GM12872 (cell line): ENCODE measurements around the gene ST13.

Experiments
- TF ChIP-seq, protein P1 (sequence below): IDR thresholded peaks from 3 replicates; pipeline ENCODE4 v1.5.1; 2011; ENCODE audit warnings: low read depth, mild to moderate bottlenecking, low read length, moderate library complexity; ENCODE audit not compliant: insufficient read depth

ST13 gene

DNA sequence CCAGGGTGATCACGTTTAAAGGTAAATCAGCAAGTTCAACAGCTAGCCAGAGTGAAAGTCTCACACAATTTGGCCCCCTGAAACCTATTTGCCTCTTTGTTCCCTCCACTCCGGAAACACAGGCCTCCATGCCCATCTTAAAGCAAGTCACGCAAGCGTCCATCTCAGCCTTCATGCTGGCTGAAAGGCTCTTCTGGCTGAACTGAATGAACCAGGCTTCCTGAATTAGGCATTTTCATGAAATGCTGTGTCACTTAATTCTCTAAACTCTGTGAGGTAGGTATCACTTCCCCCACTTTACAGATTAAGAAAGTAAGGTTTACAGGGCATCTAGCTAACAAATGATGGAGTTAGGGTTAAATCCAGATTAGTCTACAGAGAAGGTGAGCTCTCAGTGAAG, 38.7 kb downstream of the ST13 start:
- TF ChIP-seq, protein P1, sequence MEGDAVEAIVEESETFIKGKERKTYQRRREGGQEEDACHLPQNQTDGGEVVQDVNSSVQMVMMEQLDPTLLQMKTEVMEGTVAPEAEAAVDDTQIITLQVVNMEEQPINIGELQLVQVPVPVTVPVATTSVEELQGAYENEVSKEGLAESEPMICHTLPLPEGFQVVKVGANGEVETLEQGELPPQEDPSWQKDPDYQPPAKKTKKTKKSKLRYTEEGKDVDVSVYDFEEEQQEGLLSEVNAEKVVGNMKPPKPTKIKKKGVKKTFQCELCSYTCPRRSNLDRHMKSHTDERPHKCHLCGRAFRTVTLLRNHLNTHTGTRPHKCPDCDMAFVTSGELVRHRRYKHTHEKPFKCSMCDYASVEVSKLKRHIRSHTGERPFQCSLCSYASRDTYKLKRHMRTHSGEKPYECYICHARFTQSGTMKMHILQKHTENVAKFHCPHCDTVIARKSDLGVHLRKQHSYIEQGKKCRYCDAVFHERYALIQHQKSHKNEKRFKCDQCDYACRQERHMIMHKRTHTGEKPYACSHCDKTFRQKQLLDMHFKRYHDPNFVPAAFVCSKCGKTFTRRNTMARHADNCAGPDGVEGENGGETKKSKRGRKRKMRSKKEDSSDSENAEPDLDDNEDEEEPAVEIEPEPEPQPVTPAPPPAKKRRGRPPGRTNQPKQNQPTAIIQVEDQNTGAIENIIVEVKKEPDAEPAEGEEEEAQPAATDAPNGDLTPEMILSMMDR: no peak

DNA sequence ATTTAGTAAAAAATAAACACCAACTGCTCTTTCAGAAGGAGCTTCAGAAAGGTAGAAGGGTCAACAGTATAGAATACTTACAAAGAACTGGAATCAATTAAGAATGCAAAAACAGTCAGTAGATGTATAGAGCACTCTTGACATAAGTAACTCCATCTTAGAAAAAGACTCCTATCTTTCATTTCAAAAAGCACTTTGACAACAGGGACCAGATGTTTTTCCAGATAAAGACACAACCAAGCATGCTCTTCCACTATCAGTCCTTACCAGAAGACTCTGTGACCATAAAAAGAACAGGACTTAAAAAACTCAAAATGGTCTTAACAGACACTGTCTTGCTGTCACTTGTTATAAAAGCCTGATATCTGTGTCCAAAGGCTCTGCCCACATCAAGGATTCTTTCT, 42.5 kb downstream of the ST13 start:
- TF ChIP-seq, protein P1: no peak

DNA sequence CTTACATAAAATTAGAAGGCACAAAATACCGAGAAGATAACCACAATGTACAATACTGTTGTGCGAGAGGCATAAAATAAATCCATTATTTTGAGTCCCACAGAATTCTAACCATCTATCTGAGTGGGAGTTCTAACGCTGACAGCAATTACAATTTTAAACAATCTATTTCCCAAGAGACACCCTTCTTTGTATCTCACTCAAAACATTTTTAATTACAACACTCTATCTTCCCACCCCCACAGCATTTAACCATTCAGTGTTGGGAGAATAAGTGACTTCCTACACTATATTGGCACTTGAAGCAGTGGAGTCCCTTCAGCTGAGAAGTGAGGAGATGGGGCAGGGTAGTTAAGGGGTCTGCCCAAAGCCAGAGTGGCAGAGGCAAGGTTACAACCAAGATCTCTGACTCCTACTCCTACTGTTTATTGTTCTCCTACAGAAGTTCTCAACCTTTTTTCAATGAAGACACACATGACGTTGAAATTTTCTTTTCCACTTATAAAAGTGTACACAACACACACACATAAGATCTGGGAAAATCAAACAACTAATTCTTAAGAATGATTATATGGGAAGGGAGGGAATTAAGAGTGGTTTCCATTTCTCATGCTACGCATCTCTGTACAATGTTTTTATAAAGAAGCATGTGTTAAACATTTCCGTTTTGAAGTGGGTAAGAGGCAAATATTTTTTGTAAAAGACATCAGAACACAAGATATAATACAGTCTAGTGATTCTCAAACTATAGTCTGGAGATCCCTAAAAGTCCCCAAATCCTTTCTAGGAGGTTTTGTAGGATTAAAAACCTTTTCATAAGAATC, 48.2 kb downstream of the ST13 start:
- TF ChIP-seq, protein P1: no peak

DNA sequence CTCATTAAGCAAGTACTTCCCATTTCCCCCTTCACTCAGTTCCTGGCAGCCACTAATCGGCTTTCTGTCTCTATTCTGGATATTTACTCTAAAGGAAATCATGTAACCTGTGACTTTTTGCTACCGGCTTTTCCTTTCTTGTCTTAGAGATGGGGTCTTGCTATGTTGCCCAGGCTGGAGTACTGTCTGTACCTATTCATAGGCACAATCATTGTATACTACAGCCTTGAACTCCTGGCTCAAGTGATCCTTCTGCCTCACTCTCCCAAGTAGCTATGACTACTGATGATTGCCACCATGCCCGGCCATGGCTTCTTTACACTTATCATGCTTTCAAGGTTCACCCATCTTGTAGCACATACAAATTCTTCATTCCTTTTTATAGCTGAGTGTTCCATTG, 49.7 kb downstream of the ST13 start:
- TF ChIP-seq, protein P1: no peak

DNA sequence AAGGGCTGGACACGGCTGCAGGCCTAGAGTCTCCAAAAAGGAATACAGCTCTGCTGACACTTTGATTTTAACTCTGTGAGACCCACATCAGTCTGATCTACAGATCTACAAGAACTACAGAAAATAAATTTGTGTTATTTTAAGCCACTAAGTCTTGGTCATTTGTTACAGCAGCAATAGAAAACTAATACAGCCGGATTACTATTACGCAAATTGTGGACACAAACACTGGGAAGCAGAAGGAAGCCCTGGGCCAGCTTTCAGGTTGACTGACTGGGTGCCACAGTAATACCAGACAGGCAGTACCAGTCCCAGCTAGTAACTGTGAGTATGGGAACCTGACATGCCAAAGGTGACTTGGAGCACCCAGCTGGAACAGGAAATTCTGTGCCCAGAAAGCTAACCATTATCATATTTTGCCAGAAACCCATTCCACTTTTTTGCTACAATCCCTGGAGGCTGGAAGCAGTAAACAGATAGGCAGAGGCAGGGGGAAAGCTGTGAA, 50.7 kb downstream of the ST13 start:
- TF ChIP-seq, protein P1: no peak

DNA sequence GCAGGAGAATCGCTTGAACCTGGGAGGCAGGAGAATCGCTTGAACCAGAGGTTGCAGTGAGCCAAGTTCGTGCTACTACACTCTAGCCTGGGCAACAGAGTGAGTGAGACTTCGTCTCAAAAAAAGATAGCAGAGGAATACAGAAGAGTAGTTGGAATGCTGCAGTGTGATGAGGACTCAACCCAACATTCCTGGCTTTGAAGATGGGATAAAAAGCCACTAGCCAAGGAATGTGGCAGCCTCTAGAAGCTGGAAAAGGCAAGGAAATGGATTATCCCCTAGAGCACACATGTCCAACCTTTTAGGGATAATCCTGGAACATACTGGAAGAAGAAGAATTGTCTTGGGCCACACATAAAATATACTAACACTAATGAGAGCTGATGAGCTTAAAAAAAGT, 51.2 kb downstream of the ST13 start:
- TF ChIP-seq, protein P1: no peak

DNA sequence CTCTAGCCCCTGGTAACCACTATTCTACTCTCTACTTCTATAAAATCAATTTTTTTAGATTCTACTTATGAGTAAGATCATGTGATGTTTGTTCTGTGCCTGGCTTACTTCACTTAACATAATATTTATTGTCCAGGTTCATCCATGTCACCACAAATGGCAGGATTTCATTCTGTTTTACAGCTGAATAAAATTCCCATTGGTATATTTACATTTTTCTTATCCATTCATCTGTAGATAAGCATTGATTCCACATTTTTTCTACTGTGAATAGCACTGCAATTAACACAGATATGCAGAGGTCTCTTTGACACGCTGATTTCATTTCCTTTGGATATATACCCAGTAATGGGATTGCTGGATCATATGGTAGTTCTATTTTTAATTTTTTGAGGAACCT, 53.1 kb downstream of the ST13 start:
- TF ChIP-seq, protein P1: no peak
